NCI-H446 (cell line): ENCODE measurements around the gene AK5.
A peak's percentile ranks its signal among the peaks of the same experiment; 100 is the strongest.

Source experiments
- DNase-seq, 2 experiments: peaks; one replicate each; lab custom pipeline; 2025; lab: John Stamatoyannopoulos, UW

Gene AK5

DNA sequence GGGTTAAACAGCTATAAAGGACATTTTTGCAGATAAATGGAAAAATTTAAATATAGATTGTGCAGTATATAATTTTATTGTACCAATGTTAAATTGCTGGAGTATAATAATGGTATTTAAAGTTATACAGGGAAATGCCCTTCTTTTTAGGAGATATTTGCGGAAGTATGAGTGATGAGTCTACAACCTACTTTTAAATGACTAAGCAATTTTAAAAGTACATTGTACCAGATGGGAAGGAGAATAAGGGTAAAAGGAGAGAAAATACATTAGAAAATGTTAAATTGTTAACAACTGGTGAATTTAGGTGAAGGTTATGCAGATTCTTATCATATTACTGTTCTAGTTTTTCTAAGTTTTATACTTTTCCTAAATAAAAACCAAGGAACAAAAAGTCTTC, 308.8 kb downstream of the AK5 start:
- DNase-seq: no peak

DNA sequence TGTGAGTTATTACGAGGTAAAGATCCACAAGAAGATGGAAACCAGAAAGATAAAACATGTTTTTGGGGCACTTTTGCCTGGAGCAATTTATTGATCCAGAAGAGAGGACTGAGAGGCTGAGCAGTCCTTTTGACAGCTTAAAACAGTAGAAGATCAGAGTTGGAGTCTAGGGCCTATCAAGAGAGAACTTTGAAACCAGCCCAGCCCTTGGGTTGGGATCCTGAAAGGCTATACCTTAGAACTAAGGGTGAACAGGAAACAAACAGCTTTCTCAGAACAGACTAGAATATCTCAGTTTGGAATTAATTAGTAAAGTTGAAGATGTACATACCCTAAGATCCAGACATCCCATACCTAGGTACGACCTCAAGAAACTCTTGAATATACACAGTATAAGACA, 311.1 kb downstream of the AK5 start:
- DNase-seq: no peak

DNA sequence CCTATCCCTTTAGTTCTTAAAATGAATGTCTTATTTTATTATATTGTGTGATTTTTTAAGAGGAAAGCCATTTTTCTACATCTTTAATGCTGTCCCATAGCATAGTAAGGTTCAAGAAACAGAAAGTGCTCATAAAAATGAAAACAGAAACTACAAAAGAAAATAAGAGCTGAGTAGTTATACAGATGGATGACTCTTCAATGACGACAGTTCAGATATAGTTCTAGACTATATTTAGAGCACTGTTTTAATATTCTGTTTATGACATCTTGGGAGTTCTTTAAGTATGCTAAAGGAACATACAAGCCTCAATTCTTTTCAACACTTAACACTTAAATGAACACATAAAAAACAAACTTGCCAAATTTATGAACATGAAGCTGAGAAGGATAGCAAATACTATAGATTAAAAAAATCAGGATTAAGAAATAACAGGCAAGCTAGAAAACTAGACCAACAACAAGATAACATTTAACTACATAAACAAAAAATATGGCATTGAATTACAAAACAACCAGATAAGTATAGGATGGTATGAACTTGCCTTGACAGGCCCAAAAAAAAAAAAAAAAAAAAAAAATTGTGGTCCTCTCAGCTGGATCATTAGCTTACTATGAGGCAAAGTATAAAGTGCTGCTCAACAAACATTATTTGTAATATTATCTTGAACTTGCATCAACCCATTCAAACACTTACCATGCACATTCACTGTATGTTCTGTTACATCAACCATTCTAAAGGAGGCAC, 312.7 kb downstream of the AK5 start:
- no peak for DNase-seq

DNA sequence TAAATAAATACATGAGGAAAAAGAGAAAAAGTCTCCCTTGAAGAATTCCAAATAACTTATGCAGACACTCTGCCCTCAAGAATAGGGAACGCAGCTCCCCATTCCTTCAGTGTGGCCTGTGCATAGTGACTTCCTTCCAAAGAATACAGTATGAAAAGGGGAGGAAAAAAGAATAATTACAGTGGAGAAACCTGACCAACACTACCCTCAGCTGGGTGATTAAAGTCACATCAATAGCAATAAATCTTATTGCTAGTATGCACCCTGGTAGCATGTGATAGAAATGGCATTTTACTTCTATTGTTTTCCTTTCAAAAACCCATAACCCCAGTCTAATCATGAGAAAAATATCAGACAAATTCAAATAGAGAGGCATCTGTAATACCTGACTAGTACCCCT, 315.5 kb downstream of the AK5 start:
- no peak for DNase-seq

DNA sequence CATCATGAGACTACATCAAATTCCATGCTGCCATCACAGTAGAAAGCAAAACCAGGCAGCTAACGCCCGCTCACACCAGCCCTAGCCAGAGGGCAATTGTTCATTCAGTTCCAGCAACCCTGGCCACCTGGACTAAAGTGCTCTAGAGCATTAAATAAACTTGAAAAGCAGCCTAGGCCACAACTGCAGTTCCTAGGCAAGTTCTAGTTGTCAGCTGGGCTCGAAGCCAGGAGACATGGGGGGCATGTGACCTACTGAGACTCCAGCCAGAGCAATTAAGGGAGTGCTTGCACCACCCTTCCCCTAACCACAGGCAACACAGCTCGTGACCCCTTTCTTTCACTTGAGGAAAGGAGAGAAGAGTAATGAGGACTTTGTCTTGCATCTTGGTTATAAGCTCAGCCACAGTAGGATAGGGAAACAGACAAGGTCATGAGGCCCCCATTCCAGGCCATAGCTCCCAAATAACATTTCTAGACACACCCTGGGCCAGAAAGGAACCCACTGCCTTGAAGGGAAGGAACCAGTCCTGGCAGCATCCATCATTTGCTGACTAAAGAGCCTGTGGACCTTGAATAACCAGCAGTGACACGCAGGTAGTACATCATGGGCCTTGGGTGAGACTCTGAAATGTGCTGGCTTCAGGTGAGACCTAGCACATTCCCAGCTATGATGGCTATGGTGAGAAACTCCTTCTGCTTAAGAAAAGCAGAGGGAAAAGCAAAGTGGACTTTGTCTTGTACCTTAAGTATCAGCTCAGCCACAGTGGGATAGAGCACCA, 323.6 kb downstream of the AK5 start:
- peak in 1 of 2 experiments; percentile 29 for DNase-seq

DNA sequence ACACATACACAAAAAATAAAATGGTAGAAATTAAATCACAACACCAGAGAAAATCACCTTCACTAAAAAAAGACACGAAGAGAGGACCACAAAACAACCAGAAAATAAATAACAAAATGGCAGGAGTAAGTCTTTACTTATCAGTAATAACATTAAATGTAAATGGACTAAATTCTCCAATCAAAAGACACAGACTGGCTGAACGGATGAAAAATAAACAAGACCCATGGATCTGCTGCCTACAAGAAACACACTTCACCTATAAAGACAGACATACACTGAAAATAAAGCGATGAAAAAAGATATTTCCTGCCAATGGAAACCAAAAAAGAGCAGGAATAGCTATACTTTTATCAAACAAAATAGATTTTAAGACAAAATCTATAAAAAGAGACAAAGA, 327.1 kb downstream of the AK5 start:
- no peak for DNase-seq
